ENCODE data around the gene DMXL2.
"Not testable (repeated sequence)": the region's sequence is repeated elsewhere in the genome, so short reads cannot be mapped to it uniquely, and the experiment has no call there.

DMXL2 gene

GRCh38 chr15:51577636-51578304 lies 44.8 kb downstream of the DMXL2 start:
- DNase-seq (ENCODE audit: low read depth, low spot score): no peak

GRCh38 chr15:51576911-51577500 lies 45.6 kb downstream of the DMXL2 start:
- DNase-seq (ENCODE audit: low read depth, low spot score): no peak

- no peak for DNase-seq (ENCODE audit: low read depth, low spot score)
Observed at GRCh38 chr15:51576286-51576850, 46.2 kb downstream of the DMXL2 start.

GRCh38 chr15:51575775-51576174 lies 46.8 kb downstream of the DMXL2 start:
- DNase-seq (ENCODE audit: low read depth, low spot score): no peak

DNA sequence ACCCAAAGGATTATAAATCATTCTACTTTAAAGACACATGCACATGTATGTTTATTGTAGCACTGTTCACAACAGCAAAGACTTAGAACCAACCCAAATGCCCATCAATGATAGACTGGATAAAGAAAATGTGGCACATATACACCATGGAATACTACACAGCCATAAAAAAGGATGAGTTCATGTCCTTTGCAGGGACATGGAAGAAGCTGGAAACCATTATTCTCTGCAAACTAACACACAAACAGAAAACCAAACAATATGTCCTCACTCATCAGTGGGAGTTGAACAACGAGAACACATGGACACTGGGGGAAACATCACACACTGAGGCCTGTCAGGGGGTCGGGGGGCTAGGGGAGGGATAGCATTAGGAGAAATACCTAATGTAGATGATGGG lies 49.2 kb downstream of the DMXL2 start:
- not testable (repeated sequence) for DNase-seq (ENCODE audit: low read depth, low spot score)

- not testable (repeated sequence) for DNase-seq (ENCODE audit: low read depth, low spot score)
Observed at GRCh38 chr15:51568939-51569784, 53.4 kb downstream of the DMXL2 start.

GRCh38 chr15:51561271-51561670 lies 61.3 kb downstream of the DMXL2 start:
- peak; percentile 3 for DNase-seq (ENCODE audit: low read depth, low spot score)

DNA sequence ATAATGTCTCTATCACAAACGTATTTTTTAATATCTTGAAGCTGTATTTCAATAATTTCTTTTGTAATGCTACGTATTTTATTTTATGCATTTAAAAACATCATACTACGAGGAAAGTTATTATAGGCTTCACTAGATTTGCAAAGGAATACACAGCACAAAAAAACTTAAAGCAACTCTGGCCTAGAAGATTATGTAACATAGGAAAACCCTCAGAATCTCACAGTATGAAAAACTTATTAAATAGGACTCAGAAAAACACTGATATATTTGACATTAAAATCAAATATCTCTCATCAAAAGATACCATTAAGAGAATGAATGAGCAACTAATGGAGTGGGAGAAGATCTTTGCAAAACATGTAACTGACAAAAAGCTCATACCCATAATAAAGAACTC lies 63.7 kb downstream of the DMXL2 start:
- no peak for DNase-seq (ENCODE audit: low read depth, low spot score)

- no peak for DNase-seq (ENCODE audit: low read depth, low spot score)
Observed at GRCh38 chr15:51558411-51558810, 64.2 kb downstream of the DMXL2 start.

- DNase-seq (ENCODE audit: low read depth, low spot score): no peak
Observed at GRCh38 chr15:51550841-51551240, 71.7 kb downstream of the DMXL2 start.

DNA sequence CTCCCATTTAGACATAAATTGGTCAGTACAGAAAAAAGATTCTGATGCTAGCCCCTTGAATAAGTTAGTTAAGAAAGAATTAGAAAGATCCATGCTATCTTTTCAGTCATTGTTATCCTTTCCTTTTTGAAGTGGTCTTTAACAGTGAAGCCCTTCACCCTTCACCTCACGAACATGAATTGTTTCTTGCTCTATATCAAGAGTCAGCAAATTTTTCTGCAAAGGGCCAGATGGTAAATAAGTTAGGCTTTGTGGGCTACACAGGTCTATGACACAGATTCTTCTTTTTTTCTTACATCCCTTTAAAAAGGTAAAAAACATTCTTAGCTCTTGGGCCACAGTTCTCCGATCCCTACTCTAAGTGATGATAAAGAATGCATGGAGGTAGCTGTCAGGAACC lies 74.9 kb downstream of the DMXL2 start:
- no peak for DNase-seq (ENCODE audit: low read depth, low spot score)

DNA sequence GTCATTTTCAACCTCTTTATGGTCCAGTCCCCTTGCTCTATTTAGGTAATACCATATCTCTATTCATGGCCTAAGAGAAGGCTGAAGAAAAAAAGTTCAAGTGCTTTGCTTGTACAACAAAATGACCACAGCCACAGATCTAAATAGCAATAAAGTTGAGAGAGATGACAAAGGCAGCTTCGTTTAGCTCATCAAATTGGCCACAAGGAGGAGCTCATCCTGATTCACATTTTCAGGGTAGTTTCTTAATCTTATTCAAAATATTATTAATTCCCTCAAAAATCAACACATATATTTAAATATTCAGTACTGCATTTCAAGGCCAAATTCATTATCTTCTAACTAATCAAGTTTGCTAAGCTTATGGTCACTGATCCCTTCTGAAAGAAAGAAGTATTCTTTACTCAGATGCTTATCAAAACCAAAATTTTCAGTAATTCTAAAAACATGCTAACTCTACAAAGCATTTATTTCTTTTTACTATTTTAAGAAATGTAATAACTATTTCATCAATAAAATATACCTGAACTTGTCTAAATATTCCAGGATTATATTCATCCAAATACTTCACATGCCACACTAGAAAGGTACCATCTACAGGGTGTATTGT lies 85.5 kb downstream of the DMXL2 start:
- peak; percentile 28 for DNase-seq (ENCODE audit: low read depth, low spot score)

DNA sequence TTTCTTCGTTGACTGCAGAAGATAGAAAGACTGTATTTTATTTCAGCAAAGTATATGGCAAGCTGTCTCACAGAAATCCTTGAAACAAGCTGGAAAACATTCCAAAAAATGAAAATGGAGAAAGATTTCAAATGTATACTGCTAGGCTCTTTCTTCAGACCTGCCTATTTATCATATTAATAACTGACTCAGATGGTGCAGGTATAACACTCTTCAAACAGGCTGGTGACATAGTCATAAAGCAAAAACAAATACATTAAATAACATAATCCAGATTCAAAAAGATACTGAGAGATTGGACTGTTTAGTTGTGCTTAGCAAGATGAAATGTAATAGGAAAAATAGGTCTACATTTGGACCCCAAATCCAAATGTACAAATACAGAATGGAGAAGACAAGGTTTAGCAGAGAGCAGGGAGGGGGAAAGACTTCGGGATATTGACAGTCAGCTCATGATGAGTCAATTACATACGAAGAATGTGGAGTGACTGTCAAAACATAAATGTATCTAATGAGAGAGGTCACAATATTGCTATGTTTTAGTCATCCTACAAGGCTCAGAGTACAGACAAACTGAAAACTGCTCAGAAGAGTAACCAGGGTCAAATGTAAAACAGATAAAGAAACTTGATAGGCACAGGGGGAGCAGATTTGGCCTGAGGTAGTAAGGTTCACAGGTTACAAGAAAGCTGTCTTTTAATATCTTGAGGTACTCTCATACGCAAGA lies 88.7 kb downstream of the DMXL2 start:
- no peak for DNase-seq (ENCODE audit: low read depth, low spot score)

DNA sequence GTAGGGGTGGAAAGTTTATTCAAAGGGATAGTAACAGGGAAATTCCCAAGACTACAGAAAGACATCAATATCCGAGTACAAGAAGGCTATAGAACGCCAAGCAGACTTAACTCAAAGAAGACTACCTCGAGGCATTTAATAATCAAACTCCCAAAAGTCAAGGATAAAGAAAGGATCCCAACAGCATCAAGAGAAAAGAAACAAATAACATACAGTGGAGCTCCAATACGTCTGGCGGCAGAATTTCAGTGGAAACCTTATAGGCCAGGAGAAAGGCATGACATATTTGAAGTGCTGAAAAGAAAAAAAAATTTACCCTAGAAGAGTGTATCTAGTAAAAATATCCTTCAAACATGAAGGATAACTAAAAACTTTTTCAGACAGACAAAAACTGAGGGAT lies 95.6 kb downstream of the DMXL2 start:
- DNase-seq (ENCODE audit: low read depth, low spot score): no peak

GRCh38 chr15:51524376-51524775 lies 98.2 kb downstream of the DMXL2 start:
- no peak for DNase-seq (ENCODE audit: low read depth, low spot score)

DNA sequence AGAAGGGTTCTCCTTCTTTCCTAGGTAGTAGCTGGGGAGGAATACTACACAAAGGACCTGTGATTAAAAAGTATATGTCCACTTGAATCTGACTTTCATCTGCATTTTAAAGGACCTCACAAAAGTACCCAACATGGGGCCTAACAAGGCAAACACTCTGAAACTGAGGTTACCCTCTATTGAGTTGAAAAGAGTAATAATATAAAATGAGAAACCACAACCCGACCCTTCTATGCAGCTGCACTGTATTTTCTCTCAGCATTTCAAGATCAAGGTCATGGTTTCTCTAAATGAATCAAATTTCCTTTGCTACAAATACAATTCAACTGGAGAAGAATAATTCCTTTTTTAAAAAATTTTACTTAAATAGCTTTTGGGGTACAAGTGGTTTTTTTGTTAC lies 106.3 kb downstream of the DMXL2 start:
- DNase-seq (ENCODE audit: low read depth, low spot score): no peak

DNA sequence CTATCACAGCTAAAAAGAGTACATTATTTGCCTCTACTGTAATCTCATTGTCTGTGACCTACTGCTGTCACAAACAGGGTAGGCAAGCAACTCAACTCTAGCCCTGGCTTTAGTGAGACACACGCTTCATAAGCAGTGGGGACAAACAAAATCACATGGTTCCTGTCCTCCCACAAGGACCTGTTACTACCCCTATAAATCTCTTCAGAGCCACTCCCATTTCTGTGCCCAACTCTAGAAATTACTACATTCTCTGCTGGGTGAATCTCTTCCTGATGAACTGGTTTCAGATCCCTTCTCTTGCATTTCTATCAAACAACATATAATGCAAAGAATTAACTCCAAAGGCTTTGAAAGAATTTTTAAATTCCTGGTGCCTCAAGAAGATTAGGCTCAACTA lies 117.3 kb downstream of the DMXL2 start:
- no peak for DNase-seq (ENCODE audit: low read depth, low spot score)

DNA sequence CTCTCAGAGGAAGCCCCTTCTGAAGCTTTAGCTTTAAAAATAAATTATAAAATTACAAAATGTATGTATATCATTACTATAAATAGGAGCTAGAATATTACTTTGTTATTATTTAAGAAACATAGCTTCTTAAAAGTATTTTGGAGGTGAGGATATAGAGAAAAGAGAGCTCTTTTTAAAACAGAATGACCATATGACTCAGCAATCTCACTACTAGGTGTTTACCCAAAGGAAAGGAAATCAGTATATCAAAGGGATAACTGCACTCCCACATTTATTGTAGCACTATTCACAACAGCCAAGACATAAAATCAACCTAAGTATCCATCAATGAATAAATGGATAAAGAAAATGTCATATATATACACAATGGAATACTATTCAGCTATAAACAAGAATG lies 119.6 kb downstream of the DMXL2 start:
- no peak for DNase-seq (ENCODE audit: low read depth, low spot score)

GRCh38 chr15:51499379-51499976 lies 123.1 kb downstream of the DMXL2 start:
- DNase-seq (ENCODE audit: low read depth, low spot score): peak; percentile 41

DNA sequence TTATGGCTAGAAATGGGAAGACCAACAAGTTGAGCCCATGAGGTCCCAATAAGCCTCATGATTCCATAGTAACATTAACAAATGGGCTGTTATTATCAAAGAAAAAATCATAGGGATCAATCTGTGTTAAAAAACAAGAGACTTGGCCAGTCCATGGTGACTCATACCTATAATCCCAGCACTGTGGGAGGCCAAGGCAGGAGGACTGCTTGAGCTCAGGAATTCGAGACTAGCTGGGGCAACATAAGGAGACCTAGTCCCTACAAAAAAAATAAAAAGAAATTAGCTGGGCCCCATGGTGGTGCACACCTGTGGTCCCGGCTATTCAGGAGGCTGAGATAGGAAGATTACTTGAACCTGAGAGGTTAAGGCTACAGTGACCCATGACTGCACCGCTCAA lies 124.8 kb downstream of the DMXL2 start:
- no peak for DNase-seq (ENCODE audit: low read depth, low spot score)

DNA sequence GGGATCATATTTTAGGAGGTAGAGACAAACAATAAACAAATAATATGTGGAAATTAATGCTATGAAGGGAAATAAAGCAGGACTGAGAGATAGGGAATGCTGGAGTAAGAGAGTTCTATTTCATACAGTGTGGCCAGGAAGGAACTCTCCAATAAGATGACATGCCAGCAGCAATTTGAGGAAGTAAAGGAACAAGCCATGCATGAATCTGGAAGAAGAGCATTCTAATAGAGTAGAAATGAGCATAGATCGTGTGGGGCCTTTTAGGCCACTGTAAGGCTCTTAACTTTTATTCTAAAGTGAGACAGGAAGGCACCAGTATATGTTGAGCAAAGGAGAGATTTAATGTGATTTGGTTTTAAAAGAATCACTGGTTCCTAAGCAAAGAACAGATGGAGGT lies 126.3 kb downstream of the DMXL2 start:
- DNase-seq (ENCODE audit: low read depth, low spot score): no peak

Measured in astrocyte of the hippocampus (primary cell).